Hypothalamus (tissue), 51 donors: Measurements from ENCODE around the gene SIGLECL1.
A peak's percentile ranks its signal among the peaks of the same experiment; 100 is the strongest.

Source experiments
- DNase-seq, 51 donors: peaks; one replicate each; lab custom pipeline; 2025; lab: John Stamatoyannopoulos, UW

The SIGLECL1 gene

GRCh38 chr19:51250786-51251467 lies at the start of gene SIGLECL1:
TSS of gene SIGLECL1 (plus strand) at chr19:51251080. CDS start at chr19:51264073, 12,993 bp downstream.
- DNase-seq, result no peak

- no peak for DNase-seq
Observed at GRCh38 chr19:51201712-51202111, 49.2 kb upstream of the SIGLECL1 start.

GRCh38 chr19:51203916-51204315 lies 47.0 kb upstream of the SIGLECL1 start:
- no peak for DNase-seq

- no peak for DNase-seq
Observed at GRCh38 chr19:51204321-51204720, 46.6 kb upstream of the SIGLECL1 start.

GRCh38 chr19:51207747-51208146 lies 43.1 kb upstream of the SIGLECL1 start:
- DNase-seq, result no peak

- DNase-seq, result no peak
Observed at GRCh38 chr19:51210191-51210784, 40.6 kb upstream of the SIGLECL1 start.

- DNase-seq, result peak in 7 of 51 donors; percentile 1 to 29 (median 8)
Observed at GRCh38 chr19:51210874-51211361, 40.0 kb upstream of the SIGLECL1 start.

GRCh38 chr19:51211833-51212232 lies 39.0 kb upstream of the SIGLECL1 start:
- no peak for DNase-seq

GRCh38 chr19:51219307-51219706 lies 31.6 kb upstream of the SIGLECL1 start:
- DNase-seq, result no peak

- DNase-seq, result no peak
Observed at GRCh38 chr19:51219971-51220370, 30.9 kb upstream of the SIGLECL1 start.

GRCh38 chr19:51220996-51221395 lies 29.9 kb upstream of the SIGLECL1 start:
- no peak for DNase-seq

GRCh38 chr19:51224163-51224641 lies 26.7 kb upstream of the SIGLECL1 start:
- no peak for DNase-seq

GRCh38 chr19:51224898-51225393 lies 25.9 kb upstream of the SIGLECL1 start, which contains the start of gene CD33:
TSS of gene CD33 (plus strand) at chr19:51225080. CDS start at chr19:51225119, 39 bp downstream.
- peak in 12 of 51 donors; percentile 0 to 10 (median 3) for DNase-seq

GRCh38 chr19:51226067-51226466 lies 24.8 kb upstream of the SIGLECL1 start:
- DNase-seq, result no peak

- no peak for DNase-seq
Observed at GRCh38 chr19:51227326-51227725, 23.6 kb upstream of the SIGLECL1 start.

- no peak for DNase-seq
Observed at GRCh38 chr19:51227966-51228365, 22.9 kb upstream of the SIGLECL1 start.

- DNase-seq, result no peak
Observed at GRCh38 chr19:51240866-51241265, 10.0 kb upstream of the SIGLECL1 start.

GRCh38 chr19:51242881-51243630 lies 7.8 kb upstream of the SIGLECL1 start:
- no peak for DNase-seq

GRCh38 chr19:51246164-51246552 lies 4.7 kb upstream of the SIGLECL1 start:
- no peak for DNase-seq

- no peak for DNase-seq
Observed at GRCh38 chr19:51247972-51248590, 2.8 kb upstream of the SIGLECL1 start.

GRCh38 chr19:51251468-51251820 lies 564 bp downstream of the SIGLECL1 start:
- DNase-seq, result no peak
